VCaP (cell line): Measurements from ENCODE around the gene TUBGCP6.
"Not testable (repeated sequence)": the region's sequence is repeated elsewhere in the genome, so short reads cannot be mapped to it uniquely, and the experiment has no call there.

Experiments
- H3K27ac ChIP-seq: fragments of 450-650 bp; 2 replicates; pipeline ENCODE4 v1.5.1; 2017
- TF ChIP-seq, protein P1 (sequence below): fragments of 450-650 bp; conservative IDR thresholded peaks from 2 replicates; pipeline ENCODE4 v1.5.1; 2017; ENCODE audit warnings: mild to moderate bottlenecking, moderate library complexity

The TUBGCP6 gene

DNA sequence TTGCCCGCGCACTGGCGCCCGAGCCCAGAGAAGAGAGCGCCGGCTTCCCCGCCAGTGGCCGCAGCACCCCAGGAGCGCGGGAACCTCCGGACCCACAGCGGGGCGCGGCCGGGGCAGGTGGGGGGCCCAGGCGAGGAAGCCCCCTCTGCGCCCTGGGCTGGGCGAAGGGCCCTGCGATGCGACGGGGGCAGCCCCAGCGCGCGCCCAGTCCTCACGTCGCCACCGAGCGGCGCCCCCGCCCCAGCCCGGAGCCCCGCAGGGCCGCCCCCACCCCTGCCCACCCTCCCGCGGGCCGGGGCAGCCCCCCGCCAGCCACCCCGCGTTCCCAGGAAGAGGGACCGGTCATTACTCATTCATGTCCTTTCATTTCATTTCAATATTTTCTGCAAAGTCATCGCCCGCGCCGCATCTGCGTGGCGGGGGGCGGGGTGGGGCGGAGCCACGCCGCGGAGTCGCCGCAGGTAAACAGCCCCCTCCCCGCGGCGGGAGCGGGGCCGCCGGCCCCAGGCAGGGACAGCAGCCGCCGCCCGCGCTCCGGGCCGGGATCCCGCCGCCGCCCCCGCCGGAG, 75.0 kb downstream of the TUBGCP6 start:
- TF ChIP-seq, protein P1, sequence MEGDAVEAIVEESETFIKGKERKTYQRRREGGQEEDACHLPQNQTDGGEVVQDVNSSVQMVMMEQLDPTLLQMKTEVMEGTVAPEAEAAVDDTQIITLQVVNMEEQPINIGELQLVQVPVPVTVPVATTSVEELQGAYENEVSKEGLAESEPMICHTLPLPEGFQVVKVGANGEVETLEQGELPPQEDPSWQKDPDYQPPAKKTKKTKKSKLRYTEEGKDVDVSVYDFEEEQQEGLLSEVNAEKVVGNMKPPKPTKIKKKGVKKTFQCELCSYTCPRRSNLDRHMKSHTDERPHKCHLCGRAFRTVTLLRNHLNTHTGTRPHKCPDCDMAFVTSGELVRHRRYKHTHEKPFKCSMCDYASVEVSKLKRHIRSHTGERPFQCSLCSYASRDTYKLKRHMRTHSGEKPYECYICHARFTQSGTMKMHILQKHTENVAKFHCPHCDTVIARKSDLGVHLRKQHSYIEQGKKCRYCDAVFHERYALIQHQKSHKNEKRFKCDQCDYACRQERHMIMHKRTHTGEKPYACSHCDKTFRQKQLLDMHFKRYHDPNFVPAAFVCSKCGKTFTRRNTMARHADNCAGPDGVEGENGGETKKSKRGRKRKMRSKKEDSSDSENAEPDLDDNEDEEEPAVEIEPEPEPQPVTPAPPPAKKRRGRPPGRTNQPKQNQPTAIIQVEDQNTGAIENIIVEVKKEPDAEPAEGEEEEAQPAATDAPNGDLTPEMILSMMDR: peak; percentile 16; the same call in 1 of the 2 replicates
- peak overlapping the region; percentile 58; the same call in 1 of the 2 replicates for H3K27ac ChIP-seq

DNA sequence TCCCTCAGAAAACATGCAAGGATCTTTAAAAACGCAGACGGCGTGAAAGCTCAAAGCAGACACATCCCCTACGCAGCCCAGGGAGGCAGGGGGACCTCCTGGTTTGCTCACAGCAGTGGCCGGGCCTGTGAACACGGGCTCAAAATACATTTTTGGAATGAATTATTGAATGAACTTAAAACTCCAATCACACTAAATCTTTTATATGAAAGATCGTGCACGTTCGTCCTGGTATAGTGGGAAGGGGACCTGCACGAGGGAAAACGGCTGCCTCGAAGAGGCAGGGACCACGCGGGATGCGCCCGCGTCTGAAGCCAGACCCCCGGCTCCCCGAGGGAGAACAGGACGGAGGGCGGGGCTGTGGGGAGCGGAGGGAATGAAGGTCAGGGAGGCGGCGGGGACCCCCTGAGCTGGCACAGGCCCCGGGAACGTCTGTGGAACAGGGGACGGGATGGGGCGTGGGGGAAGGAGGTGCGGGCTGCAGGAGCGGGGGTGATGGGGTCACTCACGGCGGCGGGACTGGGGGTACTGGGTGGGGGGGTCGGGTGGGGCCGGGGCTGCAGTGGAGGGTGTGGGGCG, 75.6 kb downstream of the TUBGCP6 start:
- peak overlapping the region; percentile 58; the same call in 1 of the 2 replicates for H3K27ac ChIP-seq
- TF ChIP-seq, protein P1: no peak

DNA sequence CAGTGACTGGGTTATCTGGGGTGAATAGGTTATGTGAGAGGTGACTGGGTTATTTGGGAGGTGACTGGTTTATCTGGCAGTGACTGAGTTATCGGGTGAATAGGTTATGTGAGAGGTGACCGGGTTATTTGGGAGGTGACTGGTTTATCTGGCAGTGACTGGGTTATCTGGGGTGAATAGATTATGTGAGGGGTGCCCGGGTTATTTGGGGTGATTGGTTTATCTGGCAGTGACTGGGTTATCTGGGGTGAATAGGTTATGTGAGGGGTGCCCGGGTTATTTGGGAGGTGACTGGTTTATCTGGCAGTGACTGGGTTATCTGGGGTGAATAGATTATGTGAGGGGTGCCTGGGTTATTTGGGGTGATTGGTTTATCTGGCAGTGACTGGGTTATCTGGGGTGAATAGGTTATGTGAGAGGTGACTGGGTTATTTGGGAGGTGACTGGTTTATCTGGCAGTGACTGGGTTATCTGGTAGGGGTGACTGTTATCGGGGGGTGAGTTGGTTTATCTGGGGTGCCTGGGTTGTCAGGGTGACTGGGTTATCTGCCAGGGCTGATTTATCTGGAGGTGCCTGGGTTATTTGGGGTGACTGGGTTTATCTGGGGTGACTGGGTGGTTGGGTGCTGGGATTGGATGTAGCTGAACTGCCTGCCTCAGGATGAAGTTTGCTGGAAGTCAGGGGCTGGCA, 76.2 kb downstream of the TUBGCP6 start:
- H3K27ac ChIP-seq: not testable (repeated sequence)

DNA sequence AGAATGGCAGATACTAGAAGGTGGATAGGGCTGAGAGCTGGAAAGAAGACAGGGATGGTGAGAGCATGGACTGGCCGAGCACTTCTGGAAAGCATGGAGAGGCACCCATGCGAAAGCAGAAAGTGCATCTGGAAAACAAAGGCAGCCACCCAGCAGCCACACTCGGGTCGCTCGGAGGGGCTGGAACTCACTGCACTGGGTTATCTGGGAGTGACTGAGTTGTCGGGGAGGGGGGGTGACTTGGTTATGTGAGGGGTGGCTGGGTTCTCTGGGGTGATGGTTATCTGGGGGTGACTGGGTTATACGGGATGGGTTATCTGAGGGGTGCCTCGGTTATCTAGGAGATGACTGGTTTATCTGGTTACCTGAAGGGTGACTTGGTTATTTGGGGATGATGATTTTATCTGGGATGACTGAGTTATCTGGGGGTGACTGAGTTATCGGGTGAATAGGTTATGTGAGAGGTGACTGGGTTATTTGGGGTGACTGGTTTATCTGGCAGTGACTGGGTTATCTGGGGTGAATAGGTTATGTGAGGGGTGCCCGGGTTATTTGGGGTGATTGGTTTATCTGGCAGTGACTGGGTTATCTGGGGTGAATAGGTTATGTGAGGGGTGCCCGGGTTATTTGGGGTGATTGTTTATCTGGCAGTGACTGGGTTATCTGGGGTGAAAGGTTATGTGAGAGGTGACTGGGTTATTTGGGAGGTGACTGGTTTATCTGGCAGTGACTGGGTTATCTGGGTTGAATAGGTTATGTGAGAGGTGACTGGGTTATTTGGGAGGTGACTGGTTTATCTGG, 76.9 kb downstream of the TUBGCP6 start:
- H3K27ac ChIP-seq: no peak overlapping the region
- TF ChIP-seq, protein P1: no peak
